ENCODE data around the gene RAB27A. TPM values are rescaled to one million over a fixed set of nuclear protein-coding genes. Genes with fewer than 3 reads are reported as not detected.
"Not testable (repeated sequence)": the region's sequence is repeated elsewhere in the genome, so short reads cannot be mapped to it uniquely, and the experiment has no call there.

RAB27A gene
- total and polyA plus RNA-seq, 5 experiments from 2014 or later, result 26.2 to 88.0 (median 35.0) TPM

GRCh38 chr15:55257938-55258337 is 31.7 kb downstream of the RAB27A start:
- Mint-ChIP-seq H3K27ac (peak overlapping the region; percentile 20 to 97 (median 90)), H3K4me3 (peak overlapping the region in 7 of 10 donors; percentile 13 to 72 (median 32)), H3K36me3 (peaks cover 5 to 10% (median 7%) of the 10 kb centered on the region in 3 donors), H3K27me3 (no peaks in the 10 kb centered on the region), H3K9me3 (no peaks in the 10 kb centered on the region), H3K4me1 (peaks cover 36 to 62% (median 56%) of the 10 kb centered on the region in 4 donors)
- no peak for ATAC-seq
- DNase-seq, result no peak
- POLR2A ChIA-PET, result interaction anchor here (0.7 to 2.9 kb wide), 3 partner anchors 8 to 20 kb away, joined by 3 to 29 read pairs (median 3); no protein-coding TSS in a partner anchor

GRCh38 chr15:55257012-55257670 is 32.5 kb downstream of the RAB27A start:
- Mint-ChIP-seq H3K27me3 (no peaks in the 10 kb centered on the region), H3K4me3 (peak overlapping the region in 9 of 10 donors; percentile 13 to 88 (median 48)), H3K9me3 (no peaks in the 10 kb centered on the region), H3K27ac (peak overlapping the region; percentile 39 to 97 (median 95)), H3K4me1 (peaks cover 36 to 69% (median 58%) of the 10 kb centered on the region in 4 donors), H3K36me3 (peaks cover 5 to 9% (median 7%) of the 10 kb centered on the region in 3 donors)
- ATAC-seq (no peak), DNase-seq (no peak)
- POLR2A ChIA-PET, result interaction anchor here (0.7 to 2.9 kb wide), 3 partner anchors 9 to 21 kb away, joined by 3 to 29 read pairs (median 3); no protein-coding TSS in a partner anchor

GRCh38 chr15:55256281-55257011 is 33.2 kb downstream of the RAB27A start:
- Mint-ChIP-seq H3K4me3 (peak overlapping the region; percentile 78 to 90 (median 87)), H3K4me1 (peaks cover 41 to 76% (median 65%) of the 10 kb centered on the region in 4 donors), H3K36me3 (peaks cover 5 to 9% (median 8%) of the 10 kb centered on the region in 3 donors), H3K9me3 (no peaks in the 10 kb centered on the region), H3K27ac (peak overlapping the region; percentile 94 to 97 (median 95)), H3K27me3 (no peaks in the 10 kb centered on the region)
- DNase-seq, result no peak
- POLR2A ChIA-PET, result interaction anchor here (2.9 kb wide), 1 partner anchor 10 kb away, joined by 29 read pairs; no protein-coding TSS in a partner anchor
- ATAC-seq, result no peak

GRCh38 chr15:55255714-55256113 is 33.9 kb downstream of the RAB27A start:
- H3K4me3 Mint-ChIP-seq, result peak overlapping the region; percentile 78 to 90 (median 87)
- H3K27me3 Mint-ChIP-seq, result no peaks in the 10 kb centered on the region
- H3K9me3 Mint-ChIP-seq, result no peaks in the 10 kb centered on the region
- peaks cover 4 to 8% (median 7%) of the 10 kb centered on the region in 3 donors for H3K36me3 Mint-ChIP-seq
- DNase-seq, result peak in 3 of 10 donors; percentile 49 to 50 (median 50)
- peak; percentile 67 to 75 for ATAC-seq
- peaks cover 48 to 81% (median 72%) of the 10 kb centered on the region in 4 donors for H3K4me1 Mint-ChIP-seq
- H3K27ac Mint-ChIP-seq, result peak overlapping the region; percentile 94 to 97 (median 95)
- POLR2A ChIA-PET, result interaction anchor here (2.9 kb wide), 1 partner anchor 10 kb away, joined by 29 read pairs; no protein-coding TSS in a partner anchor

- Mint-ChIP-seq H3K9me3 (no peaks in the 10 kb centered on the region), H3K27ac (peak overlapping the region; percentile 94 to 97 (median 95)), H3K36me3 (peaks cover 0 to 5% (median 2%) of the 10 kb centered on the region in 3 donors), H3K4me3 (peak overlapping the region; percentile 78 to 90 (median 87)), H3K4me1 (peaks cover 48 to 81% (median 76%) of the 10 kb centered on the region in 4 donors), H3K27me3 (no peaks in the 10 kb centered on the region)
- ATAC-seq (peak; percentile 21), DNase-seq (no peak)
- POLR2A ChIA-PET, result interaction anchor here (2.9 kb wide), 1 partner anchor 11 kb away, joined by 29 read pairs; no protein-coding TSS in a partner anchor
Observed at GRCh38 chr15:55254916-55255679, 34.5 kb downstream of the RAB27A start.

- ATAC-seq, result peak in 1 of 2 donors; percentile 29
Observed at GRCh38 chr15:55253580-55253979, 36.0 kb downstream of the RAB27A start.

GRCh38 chr15:55252201-55252600 is 37.4 kb downstream of the RAB27A start:
- not testable (repeated sequence) for H3K27me3 Mint-ChIP-seq, DNase-seq, ATAC-seq, H3K36me3 Mint-ChIP-seq, H3K9me3 Mint-ChIP-seq
- H3K27ac Mint-ChIP-seq, result peak overlapping the region in 7 of 10 donors; percentile 60 to 86 (median 75)
- H3K4me3 Mint-ChIP-seq, result peak overlapping the region in 3 of 10 donors; percentile 25 to 75 (median 47)
- H3K4me1 Mint-ChIP-seq, result peaks cover 48 to 88% (median 75%) of the 10 kb centered on the region in 4 donors
- POLR2A ChIA-PET, result interaction anchor here (1.1 to 3.5 kb wide), 3 partner anchors 16 to 36 kb away, joined by 3 to 22 read pairs (median 3); no protein-coding TSS in a partner anchor

More at GRCh38 chr15:55253580-55253979, 36.0 kb downstream of the RAB27A start:
- Mint-ChIP-seq H3K36me3 (peaks cover 0 to 2% (median under 1%) of the 10 kb centered on the region in 3 donors), H3K4me3 (peak overlapping the region in 8 of 10 donors; percentile 10 to 48 (median 26)), H3K4me1 (peaks cover 48 to 89% (median 77%) of the 10 kb centered on the region in 4 donors), H3K27me3 (no peaks in the 10 kb centered on the region), H3K9me3 (no peaks in the 10 kb centered on the region), H3K27ac (peak overlapping the region; percentile 18 to 90 (median 71))
- no peak for DNase-seq
- POLR2A ChIA-PET, result interaction anchor here (0.7 to 3.5 kb wide), 3 partner anchors 13 to 16 kb away, joined by 3 to 22 read pairs (median 3); no protein-coding TSS in a partner anchor

GRCh38 chr15:55250941-55251340 is 38.7 kb downstream of the RAB27A start:
- DNase-seq (peak in 3 of 10 donors; percentile 7 to 61 (median 56)), ATAC-seq (peak; percentile 78 to 87)
- Mint-ChIP-seq H3K27ac (peak overlapping the region; percentile 46 to 94 (median 84)), H3K36me3 (peaks cover 0 to 2% (median 2%) of the 10 kb centered on the region in 3 donors), H3K4me1 (peaks cover 38 to 84% (median 67%) of the 10 kb centered on the region in 4 donors), H3K27me3 (no peaks in the 10 kb centered on the region), H3K9me3 (no peaks in the 10 kb centered on the region), H3K4me3 (peak overlapping the region; percentile 34 to 71 (median 58))
- POLR2A ChIA-PET, result interaction anchor here (0.8 to 3.5 kb wide), 4 partner anchors 17 to 54 kb away, joined by 3 to 22 read pairs (median 4); partner anchors contain the start of gene RSL24D1

- POLR2A ChIA-PET, result interaction anchor here (0.5 to 3.5 kb wide), 6 partner anchors 11 to 54 kb away, joined by 3 to 22 read pairs (median 4); partner anchors contain the start of gene RSL24D1
- H3K36me3 Mint-ChIP-seq, result peaks cover 0 to 2% (median 2%) of the 10 kb centered on the region in 3 donors
- DNase-seq, result no peak
Observed at GRCh38 chr15:55250392-55250791, 39.2 kb downstream of the RAB27A start.

GRCh38 chr15:55249885-55250284 is 39.7 kb downstream of the RAB27A start:
- POLR2A ChIA-PET, result interaction anchor here (0.5 to 1.3 kb wide), 5 partner anchors 12 to 53 kb away, joined by 3 to 6 read pairs (median 3); partner anchors contain the start of gene RSL24D1
- not testable (repeated sequence) for H3K36me3 Mint-ChIP-seq, H3K4me3 Mint-ChIP-seq, H3K27me3 Mint-ChIP-seq, ATAC-seq, DNase-seq, H3K9me3 Mint-ChIP-seq
- H3K27ac Mint-ChIP-seq, result peak overlapping the region in 6 of 10 donors; percentile 19 to 84 (median 66)
- peaks cover 28 to 79% (median 60%) of the 10 kb centered on the region in 4 donors for H3K4me1 Mint-ChIP-seq

More at GRCh38 chr15:55250392-55250791, 39.2 kb downstream of the RAB27A start:
- Mint-ChIP-seq H3K4me3 (peak overlapping the region in 9 of 10 donors; percentile 18 to 71 (median 61)), H3K27ac (peak overlapping the region; percentile 46 to 94 (median 84)), H3K27me3 (no peaks in the 10 kb centered on the region), H3K4me1 (peaks cover 33 to 79% (median 61%) of the 10 kb centered on the region in 4 donors), H3K9me3 (no peaks in the 10 kb centered on the region)
- peak in 1 of 2 donors; percentile 6 for ATAC-seq

- H3K4me3 Mint-ChIP-seq, result no peak overlapping the region
- ATAC-seq (no peak), DNase-seq (no peak)
- peaks cover 0 to 6% (median 2%) of the 10 kb centered on the region in 3 donors for H3K36me3 Mint-ChIP-seq
- no peaks in the 10 kb centered on the region for H3K9me3 Mint-ChIP-seq
- peaks cover 27 to 77% (median 58%) of the 10 kb centered on the region in 4 donors for H3K4me1 Mint-ChIP-seq
- no peaks in the 10 kb centered on the region for H3K27me3 Mint-ChIP-seq
- H3K27ac Mint-ChIP-seq, result peak overlapping the region in 3 of 10 donors; percentile 2 to 57 (median 18)
- POLR2A ChIA-PET, result no interaction called here
Observed at GRCh38 chr15:55248895-55249294, 40.7 kb downstream of the RAB27A start.

Measured in naive thymus-derived CD8-positive, alpha-beta T cell (primary cell).